Stimulated activated CD8-positive, alpha-beta memory T cell treated with anti-CD3 and anti-CD28 coated beads, Interleukin-7, amount 100 ng/mL, for 4 hours (primary cell): Measurements from ENCODE around the gene SATB2.

Experiments
- DNase-seq, 2 donors: peaks; one replicate each; pipeline ENCODE4 v3.0.0-alpha.2; 2020; ENCODE audit warnings: low read depth in 2 of 2

The SATB2 gene

GRCh38 chr2:199325881-199326280 is 131.9 kb downstream of the SATB2 start:
- DNase-seq: no peak

GRCh38 chr2:199322151-199322550 is 135.6 kb downstream of the SATB2 start:
- DNase-seq: no peak

- no peak for DNase-seq
Measured at GRCh38 chr2:199317646-199318045, 140.1 kb downstream of the SATB2 start.

GRCh38 chr2:199316851-199317250 is 140.9 kb downstream of the SATB2 start:
- DNase-seq: no peak

- DNase-seq: no peak
Measured at GRCh38 chr2:199315299-199316179, 142.2 kb downstream of the SATB2 start.

- no peak for DNase-seq
Measured at GRCh38 chr2:199312931-199313330, 144.8 kb downstream of the SATB2 start.

- DNase-seq: no peak
Measured at GRCh38 chr2:199310771-199311585, 146.8 kb downstream of the SATB2 start.

GRCh38 chr2:199309973-199310372 is 147.8 kb downstream of the SATB2 start:
- DNase-seq: no peak

GRCh38 chr2:199309411-199309810 is 148.3 kb downstream of the SATB2 start:
- no peak for DNase-seq

- DNase-seq: no peak
Measured at GRCh38 chr2:199308567-199308966, 149.2 kb downstream of the SATB2 start.

- no peak for DNase-seq
Measured at GRCh38 chr2:199307461-199307860, 150.3 kb downstream of the SATB2 start.

- DNase-seq: no peak
Measured at GRCh38 chr2:199306116-199306515, 151.6 kb downstream of the SATB2 start.

GRCh38 chr2:199303728-199304177 is 154.0 kb downstream of the SATB2 start:
- no peak for DNase-seq

- no peak for DNase-seq
Measured at GRCh38 chr2:199302851-199303250, 154.9 kb downstream of the SATB2 start.

GRCh38 chr2:199288424-199288823 is 169.3 kb downstream of the SATB2 start:
- no peak for DNase-seq

- no peak for DNase-seq
Measured at GRCh38 chr2:199282309-199282708, 175.4 kb downstream of the SATB2 start.

- no peak for DNase-seq
Measured at GRCh38 chr2:199279146-199279545, 178.6 kb downstream of the SATB2 start.

- DNase-seq: no peak
Measured at GRCh38 chr2:199278099-199278498, 179.6 kb downstream of the SATB2 start.

GRCh38 chr2:199273042-199273511 is 184.7 kb downstream of the SATB2 start:
- DNase-seq: no peak

- DNase-seq: no peak
Measured at GRCh38 chr2:199261936-199262335, 195.8 kb downstream of the SATB2 start.

GRCh38 chr2:199261239-199261638 is 196.5 kb downstream of the SATB2 start:
- DNase-seq: no peak

GRCh38 chr2:199259671-199260070 is 198.1 kb downstream of the SATB2 start:
- no peak for DNase-seq

GRCh38 chr2:199258291-199258690 is 199.4 kb downstream of the SATB2 start:
- DNase-seq: no peak
